NB4 (cell line): ENCODE measurements around the gene WRNIP1.
A peak's percentile ranks its signal among the peaks of the same experiment; 100 is the strongest.

Experiments used
- DNase-seq: peaks from one replicate; pipeline ENCODE4 v3.0.0; 2010; ENCODE audit warnings: low read depth
- H3K4me3 ChIP-seq: one replicate; pipeline ENCODE4 v1.5.1; 2011; ENCODE audit warnings: mild to moderate bottlenecking, low read depth, low read length, moderate library complexity
- MYC ChIP-seq: IDR thresholded peaks from 2 replicates; pipeline ENCODE4 v1.6.1; 2011; ENCODE audit warnings: low read depth, low read length
- POLR2A ChIP-seq: IDR thresholded peaks from 2 replicates; pipeline ENCODE4 v1.6.1; 2011; ENCODE audit warnings: mild to moderate bottlenecking; ENCODE audit not compliant: insufficient read length; ENCODE audit errors: extremely low read depth
- TF ChIP-seq, protein P1 (sequence below): IDR thresholded peaks from 2 replicates; pipeline ENCODE4 v1.6.1; 2011; ENCODE audit warnings: low read depth, low read length
- TF ChIP-seq, protein P2 (sequence below): IDR thresholded peaks from one replicate; pipeline ENCODE4 v1.5.1; 2012; ENCODE audit warnings: low read depth, low read length

The WRNIP1 gene

DNA sequence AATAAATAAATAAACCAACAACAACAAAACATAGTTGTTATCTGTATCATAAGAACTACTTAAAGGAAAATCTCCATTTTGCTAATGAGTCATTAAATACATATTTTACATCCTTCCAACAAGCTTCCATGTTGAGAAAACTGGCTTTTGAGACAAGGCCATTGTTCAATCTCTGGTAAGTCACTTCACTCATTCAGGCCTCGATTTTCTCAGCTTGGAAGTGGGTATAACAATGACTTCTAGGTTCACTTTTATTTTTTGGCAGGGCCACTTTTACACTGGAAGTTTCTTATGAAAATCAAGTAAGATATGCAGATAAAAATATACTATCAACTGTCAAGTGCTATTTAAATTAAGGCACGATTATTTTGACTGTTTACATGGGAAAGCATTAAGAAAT, 30.0 kb downstream of the WRNIP1 start:
- no peak for DNase-seq
- no peak for TF ChIP-seq POLR2A
- TF ChIP-seq, protein P1, sequence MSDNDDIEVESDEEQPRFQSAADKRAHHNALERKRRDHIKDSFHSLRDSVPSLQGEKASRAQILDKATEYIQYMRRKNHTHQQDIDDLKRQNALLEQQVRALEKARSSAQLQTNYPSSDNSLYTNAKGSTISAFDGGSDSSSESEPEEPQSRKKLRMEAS = no peak
- no peak for TF ChIP-seq MYC
- TF ChIP-seq, protein P2, sequence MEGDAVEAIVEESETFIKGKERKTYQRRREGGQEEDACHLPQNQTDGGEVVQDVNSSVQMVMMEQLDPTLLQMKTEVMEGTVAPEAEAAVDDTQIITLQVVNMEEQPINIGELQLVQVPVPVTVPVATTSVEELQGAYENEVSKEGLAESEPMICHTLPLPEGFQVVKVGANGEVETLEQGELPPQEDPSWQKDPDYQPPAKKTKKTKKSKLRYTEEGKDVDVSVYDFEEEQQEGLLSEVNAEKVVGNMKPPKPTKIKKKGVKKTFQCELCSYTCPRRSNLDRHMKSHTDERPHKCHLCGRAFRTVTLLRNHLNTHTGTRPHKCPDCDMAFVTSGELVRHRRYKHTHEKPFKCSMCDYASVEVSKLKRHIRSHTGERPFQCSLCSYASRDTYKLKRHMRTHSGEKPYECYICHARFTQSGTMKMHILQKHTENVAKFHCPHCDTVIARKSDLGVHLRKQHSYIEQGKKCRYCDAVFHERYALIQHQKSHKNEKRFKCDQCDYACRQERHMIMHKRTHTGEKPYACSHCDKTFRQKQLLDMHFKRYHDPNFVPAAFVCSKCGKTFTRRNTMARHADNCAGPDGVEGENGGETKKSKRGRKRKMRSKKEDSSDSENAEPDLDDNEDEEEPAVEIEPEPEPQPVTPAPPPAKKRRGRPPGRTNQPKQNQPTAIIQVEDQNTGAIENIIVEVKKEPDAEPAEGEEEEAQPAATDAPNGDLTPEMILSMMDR = no peak
- no peak overlapping the region for H3K4me3 ChIP-seq

DNA sequence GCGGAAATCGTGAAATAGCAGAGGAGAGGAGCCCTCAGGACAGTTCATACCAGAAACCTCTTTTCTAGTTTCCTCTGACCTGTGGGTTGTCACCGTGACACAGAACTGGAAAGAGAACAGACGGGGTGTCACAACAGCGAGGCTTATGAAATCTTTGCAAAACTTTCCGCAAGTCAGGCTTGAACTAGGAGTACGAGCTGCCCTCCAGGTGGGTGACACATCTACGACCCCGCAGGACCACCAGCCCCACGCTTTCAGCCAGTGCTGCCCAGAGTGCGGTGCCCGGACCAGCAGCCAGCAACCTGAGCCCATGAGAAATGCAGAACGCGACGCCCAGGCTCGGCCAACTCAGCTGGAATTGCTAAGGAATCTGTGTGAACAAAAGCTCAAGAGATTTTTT, 30.8 kb downstream of the WRNIP1 start:
- peak; percentile 88 for DNase-seq
- TF ChIP-seq MYC = no peak
- TF ChIP-seq, protein P1 = 0 out of 2 replicates have a peak, but pooled peaks have one; percentile 9
- H3K4me3 ChIP-seq = no peak overlapping the region

DNA sequence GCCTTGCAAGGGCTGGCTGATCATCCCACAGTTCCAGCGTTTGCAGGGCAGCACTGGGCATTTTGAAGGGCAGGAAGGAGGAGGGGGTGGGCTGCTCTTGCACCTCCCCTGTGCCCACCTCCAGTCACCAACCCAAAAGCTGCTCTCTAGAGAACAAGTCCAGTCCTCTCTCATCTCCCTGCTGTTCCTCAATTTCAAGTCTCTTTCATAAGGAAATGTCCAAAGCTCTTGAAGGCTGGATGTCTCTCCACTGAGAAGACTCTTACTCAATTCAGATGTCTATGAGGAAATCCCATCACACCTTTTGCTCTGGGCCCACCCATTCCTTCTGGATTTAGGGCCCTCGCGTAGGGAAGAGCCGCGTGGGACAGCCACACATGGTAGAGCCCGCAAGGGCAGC, 31.7 kb downstream of the WRNIP1 start:
- DNase-seq = peak; percentile 57
- TF ChIP-seq MYC (no peak), POLR2A (no peak)
- TF ChIP-seq, protein P2 = no peak
- TF ChIP-seq, protein P1 = no peak
- H3K4me3 ChIP-seq = no peak overlapping the region

DNA sequence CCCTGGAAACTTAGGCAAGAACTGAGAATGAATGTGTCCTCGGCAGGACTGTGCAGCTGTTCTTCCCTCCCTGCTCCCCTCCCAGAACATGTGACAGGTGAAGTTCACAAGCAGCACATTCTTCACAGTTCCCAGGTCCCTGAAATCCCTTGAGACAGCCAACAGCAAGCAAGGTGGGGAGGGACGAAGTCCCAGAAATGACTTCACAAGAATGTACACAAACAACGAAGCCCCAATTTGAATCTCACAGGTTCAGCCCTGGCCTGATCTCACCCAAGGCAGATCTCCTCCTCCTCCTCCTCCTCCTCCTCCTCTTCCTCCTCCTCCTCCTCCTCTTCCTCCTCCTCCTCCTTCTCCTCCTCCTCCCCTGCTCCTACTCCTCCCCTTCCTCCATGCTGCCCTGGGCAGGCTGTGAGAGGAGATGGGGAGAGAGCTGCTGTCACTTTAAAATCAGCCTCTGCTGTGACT, 32.4 kb downstream of the WRNIP1 start:
- TF ChIP-seq, protein P1 = no peak
- no peak for TF ChIP-seq MYC
- TF ChIP-seq POLR2A = no peak
- TF ChIP-seq, protein P2 = no peak
- H3K4me3 ChIP-seq = no peak overlapping the region
- DNase-seq = no peak

DNA sequence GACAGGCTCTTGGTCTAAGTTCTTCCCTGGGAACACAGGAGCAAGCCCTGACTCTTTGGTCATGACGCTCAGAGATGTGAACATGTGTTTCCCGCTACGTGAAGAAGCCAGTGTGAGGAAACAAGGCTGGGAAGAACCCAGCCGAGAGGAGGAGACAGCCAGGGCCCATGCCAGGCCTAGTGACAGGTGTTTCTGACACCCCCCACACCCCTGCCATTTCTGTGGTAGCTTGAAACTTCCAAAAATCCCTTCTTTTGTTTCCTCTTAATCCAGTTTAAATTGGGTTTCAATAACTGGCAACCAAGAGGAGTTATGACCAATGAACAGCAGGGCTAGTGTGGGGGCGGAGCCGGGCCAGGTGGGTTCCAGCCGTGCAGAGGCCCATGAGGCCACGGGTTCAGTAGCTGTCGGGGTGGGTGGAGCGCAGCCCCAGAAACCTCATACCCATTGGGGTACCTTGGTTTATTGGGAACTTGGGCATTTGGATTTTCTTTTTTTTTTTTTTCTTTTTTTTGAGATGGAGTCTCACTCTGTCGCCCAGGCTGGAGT, 33.5 kb downstream of the WRNIP1 start:
- no peak overlapping the region for H3K4me3 ChIP-seq
- TF ChIP-seq, protein P2 = no peak
- no peak for TF ChIP-seq MYC
- TF ChIP-seq, protein P1 = no peak

DNA sequence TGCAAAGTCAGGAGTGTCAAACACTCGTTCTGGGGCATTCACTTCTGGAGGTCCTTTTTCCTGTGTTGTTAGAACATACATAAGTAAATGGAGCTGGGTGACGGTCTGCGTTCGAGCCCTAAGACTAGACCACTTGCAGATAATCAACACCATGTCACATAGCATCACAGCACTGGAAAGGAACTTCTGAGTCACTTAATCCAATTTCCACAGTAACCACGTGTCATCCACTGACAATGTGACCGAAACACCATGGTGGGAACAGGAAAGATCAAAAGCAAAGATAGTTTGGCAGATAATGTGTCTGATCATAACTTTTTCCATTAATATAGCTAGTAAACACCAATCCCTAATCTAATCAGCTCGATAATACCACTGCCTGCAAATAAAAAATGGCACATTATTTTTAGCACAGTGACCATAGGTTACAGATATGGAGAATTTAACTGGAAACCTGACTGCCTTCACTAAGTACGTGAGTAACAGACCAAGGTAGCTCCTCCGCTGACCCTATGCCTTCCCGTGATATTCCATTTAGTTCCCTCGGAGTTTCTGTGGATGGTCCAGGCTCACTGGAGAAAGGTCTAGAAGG, 34.8 kb downstream of the WRNIP1 start:
- no peak overlapping the region for H3K4me3 ChIP-seq
- DNase-seq = peak; percentile 44
- TF ChIP-seq, protein P2 = no peak
- TF ChIP-seq, protein P1 = no peak
- TF ChIP-seq MYC = no peak
- TF ChIP-seq POLR2A = no peak

More for the DNA sequence above, 33.5 kb downstream of the WRNIP1 start:
- DNase-seq = no peak
